GM12878 (cell line): ENCODE results near the gene GLRX5. TPM values are rescaled to one million over a fixed set of nuclear protein-coding genes. Genes with fewer than 3 reads are reported as not detected.

Source experiments
- ATAC-seq: fragments of 200-7000 bp; cut with Tn5 transposase; 3 replicates; pipeline ENCODE4 v1.9.1; 2020; ENCODE audit warnings: mild to moderate bottlenecking, moderate library complexity
- BruUV-seq: library from RNA; stranded (reverse); fragments of 400-500 nt; replicated peaks from 2 replicates; lab custom pipeline; 2021; lab: Mats Ljungman, UMichigan
- CTCF ChIA-PET: fragments of 300-600 bp; sonication (Branson Sonifier 250); formaldehyde crosslinking; extraction: SDS; loops from one replicate; lab custom pipeline; 2021; ENCODE audit warnings: inconsistent platforms; lab: Yijun Ruan, JAX
- POLR2A ChIA-PET: fragments of 350-600 bp; formaldehyde crosslinking; extraction: SDS; loops from one replicate; lab custom pipeline; 2021; ENCODE audit warnings: inconsistent platforms; lab: Charles Lee
- RAD21 ChIA-PET: fragments of 300-600 bp; sonication (Branson Sonifier 250); formaldehyde crosslinking; loops from one replicate; lab custom pipeline; 2023; ENCODE audit warnings: antibody characterized with exemption; ENCODE audit not compliant: unreplicated experiment; lab: Charles Lee
- SMC1A ChIA-PET: fragments of 300-600 bp; sonication (Branson Sonifier 250); formaldehyde crosslinking; loops from one replicate; lab custom pipeline; 2023; ENCODE audit not compliant: unreplicated experiment, uncharacterized antibody; lab: Charles Lee
- DNase-seq: peaks from one replicate; pipeline ENCODE4 v3.0.0-alpha.2; 2011; ENCODE audit warnings: low read depth, low spot score
- FAIRE-seq: peaks from 3 replicates; lab custom pipeline; 2011; peaks lifted over from hg19 to GRCh38; lab: Jason Lieb, UNC
- H2AFZ ChIP-seq: 2 replicates; pipeline ENCODE4 v1.6.0; 2011; ENCODE audit warnings: low read depth, low read length, control low read depth; ENCODE audit not compliant: control insufficient read depth
- H3K27ac ChIP-seq: 2 replicates; pipeline ENCODE4 v1.5.1; 2011; ENCODE audit warnings: control low read depth; ENCODE audit not compliant: control insufficient read depth, insufficient read depth
- H3K27me3 ChIP-seq, 2 experiments: replicated peaks in 1 of 2; 2 replicates each; pipeline versions ENCODE4 v1.6.0 to v1.6.1; 2011; ENCODE audit warnings: low read length in 1 of 2; ENCODE audit not compliant: control insufficient read depth in 2 of 2, insufficient read depth in 2 of 2
- H3K36me3 ChIP-seq, 2 experiments: 2 replicates each; pipeline ENCODE4 v1.5.1; 2011; ENCODE audit warnings: low read length in 1 of 2; ENCODE audit not compliant: control insufficient read depth in 2 of 2, insufficient read depth in 2 of 2
- H3K4me1 ChIP-seq: 2 replicates; pipeline ENCODE4 v1.6.1; 2011; ENCODE audit warnings: mild to moderate bottlenecking, low read length, moderate library complexity, mixed read lengths; ENCODE audit not compliant: control insufficient read depth, insufficient read depth
- H3K4me2 ChIP-seq: 2 replicates; pipeline ENCODE4 v1.6.0; 2011; ENCODE audit warnings: control low read depth; ENCODE audit not compliant: control insufficient read depth, insufficient read depth
- H3K4me3 ChIP-seq: fragments of 200-600 bp; sonication (generic); 2 replicates; pipeline ENCODE4 v1.5.1; 2016
- H3K79me2 ChIP-seq: 2 replicates; pipeline ENCODE4 v1.6.0; 2011; ENCODE audit warnings: low read length; ENCODE audit not compliant: control insufficient read depth, insufficient read depth
- H3K9ac ChIP-seq: 2 replicates; pipeline ENCODE4 v1.8.0; 2011; ENCODE audit warnings: low read length, control low read depth, mixed read lengths; ENCODE audit not compliant: control insufficient read depth, insufficient read depth
- H3K9me3 ChIP-seq: replicated peaks from 3 replicates; pipeline ENCODE4 v1.5.1; 2011; ENCODE audit warnings: mild to moderate bottlenecking, low read length; ENCODE audit not compliant: control insufficient read depth, insufficient read depth
- H4K20me1 ChIP-seq: 2 replicates; pipeline ENCODE4 v1.6.0; 2011; ENCODE audit not compliant: control insufficient read depth, insufficient read depth
- MEF2B ChIP-seq: fragments of 450-650 bp; IDR thresholded peaks from 2 replicates; pipeline ENCODE4 v1.6.1; 2018; ENCODE audit warnings: mild to moderate bottlenecking, moderate library complexity; ENCODE audit not compliant: partially characterized antibody, poor library complexity, severe bottlenecking
- WGBS: methylation state at CpG from one replicate; pipeline ENCODE4 v1.1.6; 2016; ENCODE audit warnings: low lambda C conversion rate; ENCODE audit not compliant: insufficient replicate concordance, insufficient coverage; ENCODE audit errors: missing lambda C conversion rate; 5-methylcytosine and 5-hydroxymethylcytosine counted together
- in situ Hi-C: fragments of 300-500 bp; cut with MboI; formaldehyde crosslinking; loops from 9 replicates; pipeline ENCODE4 v1.14.3; 2018; ENCODE audit warnings: mixed read lengths
- intact Hi-C: fragments of 100-400 bp; cut with micrococcal nuclease; formaldehyde crosslinking; loops from one replicate; pipeline ENCODE4 v1.14.2; 2022; ENCODE audit not compliant: unreplicated experiment
- polyA plus RNA-seq, 11 experiments: library from polyadenylated mRNA; depleted of rRNA in 4 of 11; unstranded in 6 of 11; stranded (reverse) in 5 of 11; fragments of >200 nt; fragmentation: Nextera tagmentation in 4 of 11; fragmentation: Illumina TruSeq in 1 of 11; extraction: Ambion mirVana in 4 of 11; extraction: Trizol in 1 of 11; gene quantifications; 1 replicate in 1 of 11; 2 replicates in 10 of 11; pipeline versions ENCODE4 v1.2.1 to v1.2.3, GENCODE V29; 2011 to 2016; ENCODE audit warnings: inconsistent platforms in 2 of 11, missing spikeins in 2 of 11, low read depth in 1 of 11
- total RNA-seq, 4 experiments: library from RNA; depleted of rRNA in 3 of 4; stranded (reverse); fragments of >200 nt in 3 of 4; fragmentation: Illumina TruSeq in 1 of 4; extraction: Trizol in 1 of 4; gene quantifications; 2 replicates each; pipeline versions ENCODE4 v1.2.1 to v1.2.3, GENCODE V29; 2013 to 2021
- TF ChIP-seq, protein P1 (sequence below): fragments of 450-650 bp; IDR thresholded peaks from 2 replicates; pipeline ENCODE4 v1.6.1; 2014; ENCODE audit warnings: mild to moderate bottlenecking

The GLRX5 gene
- total and polyA plus RNA-seq, 10 of the 15 experiments (the other 5 are each of a cell fraction or from before 2014, with no cell fraction given), result 12.8 to 139 (median 55.4) TPM

GRCh38 chr14:95575840-95576473 is 41.1 kb downstream of the GLRX5 start:
- ATAC-seq, result no peak; the same call in 2 of the 3 replicates
- in situ Hi-C loops, result no loop called here
- 24% methylated on average over 3 of the region's 3 CpGs for WGBS
- ChIA-PET CTCF (interaction anchor here (0.8 to 1.2 kb wide), 3 partner anchors 9 to 140 kb away, joined by 3 to 7 read pairs (median 3); no protein-coding TSS in a partner anchor), RAD21 (interaction anchor here (1.0 to 1.1 kb wide), 2 partner anchors 14 to 108 kb away, joined by 3 read pairs; no protein-coding TSS in a partner anchor), POLR2A (interaction anchor here (0.7 kb wide), 1 partner anchor 83 kb away, joined by 3 read pairs; no protein-coding TSS in a partner anchor), SMC1A (interaction anchor here (0.8 to 1.4 kb wide), 7 partner anchors 9 to 198 kb away, joined by 3 to 5 read pairs (median 3); no protein-coding TSS in a partner anchor)
- no peaks in the 10 kb centered on the region for H3K79me2 ChIP-seq
- no peaks in the 10 kb centered on the region for H4K20me1 ChIP-seq
- H3K4me2 ChIP-seq, result peak overlapping the region; percentile 95
- intact Hi-C loops, result no loop called here
- H3K4me1 ChIP-seq, result peaks cover 27% of the 10 kb centered on the region
- no peak overlapping the region for H3K27ac ChIP-seq
- no TSS peak for BruUV-seq
- H3K9ac ChIP-seq, result no peak overlapping the region
- H3K36me3 ChIP-seq, result no peaks in the 10 kb centered on the region
- DNase-seq, result no peak
- H3K9me3 ChIP-seq, result no peaks in the 10 kb centered on the region; the same call in 2 of the 3 replicates
- no peak overlapping the region for H3K4me3 ChIP-seq
- H2AFZ ChIP-seq, result no peak overlapping the region
- no peaks in the 10 kb centered on the region for H3K27me3 ChIP-seq
- TF ChIP-seq, protein P1, sequence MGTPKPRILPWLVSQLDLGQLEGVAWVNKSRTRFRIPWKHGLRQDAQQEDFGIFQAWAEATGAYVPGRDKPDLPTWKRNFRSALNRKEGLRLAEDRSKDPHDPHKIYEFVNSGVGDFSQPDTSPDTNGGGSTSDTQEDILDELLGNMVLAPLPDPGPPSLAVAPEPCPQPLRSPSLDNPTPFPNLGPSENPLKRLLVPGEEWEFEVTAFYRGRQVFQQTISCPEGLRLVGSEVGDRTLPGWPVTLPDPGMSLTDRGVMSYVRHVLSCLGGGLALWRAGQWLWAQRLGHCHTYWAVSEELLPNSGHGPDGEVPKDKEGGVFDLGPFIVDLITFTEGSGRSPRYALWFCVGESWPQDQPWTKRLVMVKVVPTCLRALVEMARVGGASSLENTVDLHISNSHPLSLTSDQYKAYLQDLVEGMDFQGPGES, result no peak
- TF ChIP-seq MEF2B, result peak; percentile 13
- no peak for FAIRE-seq
